Measurements from ENCODE around the gene CYSTM1.

The CYSTM1 gene

DNA sequence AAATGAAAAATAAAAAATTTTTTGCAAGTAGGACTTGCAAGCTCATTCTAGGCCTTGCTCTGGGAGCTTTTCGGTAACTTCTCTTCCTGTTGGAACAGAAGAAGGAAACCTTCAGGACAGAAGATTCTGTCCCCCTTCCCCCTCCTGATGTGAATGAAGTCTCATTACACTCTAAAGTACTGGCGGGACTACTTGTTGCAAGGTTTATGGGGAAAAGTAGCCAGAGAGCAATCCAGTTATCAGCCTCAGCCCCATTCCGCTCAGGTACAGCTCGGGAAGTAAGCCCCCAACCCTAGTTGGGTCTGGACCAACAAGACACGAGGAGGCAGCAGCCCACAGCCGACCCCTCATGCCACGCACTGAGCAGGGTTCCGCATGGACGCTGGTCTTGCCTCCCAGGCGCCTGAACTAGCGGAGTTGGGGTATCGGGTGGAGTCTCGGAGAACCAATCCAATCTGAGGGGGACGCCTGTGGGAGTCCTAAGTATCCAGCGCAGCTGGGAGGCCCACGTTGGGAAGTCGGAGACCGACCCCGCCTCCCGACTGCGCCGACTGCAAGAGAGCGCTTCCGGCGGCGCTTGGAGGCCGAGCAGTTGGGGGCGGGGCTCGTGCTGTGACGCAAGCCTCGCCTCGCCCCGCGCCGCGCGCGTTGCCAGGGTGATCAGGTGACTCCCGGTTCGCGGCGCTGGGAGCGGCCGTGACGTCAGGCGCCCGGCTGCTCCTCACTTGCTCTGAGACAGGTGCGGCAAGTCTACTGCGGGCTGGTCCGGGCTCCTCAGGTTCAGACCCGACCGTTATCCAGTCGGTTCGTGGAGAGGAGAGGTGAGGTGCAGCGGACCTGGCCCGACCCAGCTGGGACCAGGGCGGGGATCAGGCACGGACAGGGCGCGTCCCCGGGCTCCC lies at the start of gene CYSTM1:
Gene CYSTM1, plus strand, starts transcription at position 724 of the 902 bp plus-strand sequence. CDS start 19,278 bp downstream, outside the sequence.
- peak; percentile 90 for DNase-seq

- DNase-seq, result no peak
Measured at GRCh38 chr5:140125637-140126036, 49.4 kb upstream of the CYSTM1 start, which contains the start of gene IGIP. IGIP (plus strand) TSS chr5:140125937; CDS start chr5:140128477, 2,540 bp downstream.

DNA sequence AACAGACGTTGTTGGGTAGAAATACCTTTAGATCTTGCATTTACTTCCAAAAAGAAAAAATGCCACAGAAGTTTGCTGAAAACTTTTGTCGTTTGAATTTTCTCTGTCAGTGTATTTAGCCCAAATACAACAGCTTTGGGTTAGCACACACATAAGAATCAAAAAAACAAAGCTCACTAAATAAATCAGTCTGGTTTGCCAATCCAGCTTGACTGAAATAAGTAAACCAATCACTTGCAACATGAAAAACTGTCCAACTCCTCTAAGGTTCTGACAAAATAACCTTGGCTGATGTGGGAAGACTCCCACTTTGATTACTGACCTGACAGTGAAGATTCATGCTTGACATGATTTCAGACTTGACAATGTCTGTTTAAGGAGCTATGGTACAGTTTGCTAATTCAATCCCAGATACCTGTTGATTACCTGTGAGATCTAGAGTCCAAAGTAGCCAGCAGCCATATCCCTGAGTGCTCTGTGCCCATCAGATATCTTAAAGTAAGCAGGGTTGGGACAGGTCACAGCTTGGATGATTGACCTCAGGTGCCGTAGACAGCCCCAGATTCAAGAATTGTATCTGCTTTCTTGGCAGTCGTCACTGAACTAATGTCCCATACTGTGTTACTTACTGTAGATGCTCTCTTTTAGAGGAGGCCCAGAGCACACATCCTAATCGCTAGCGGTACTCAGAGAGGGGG lies 48.5 kb upstream of the CYSTM1 start:
- DNase-seq, result no peak

- no peak for DNase-seq
Measured at GRCh38 chr5:140128376-140128775, 46.6 kb upstream of the CYSTM1 start.

- no peak for DNase-seq
Measured at GRCh38 chr5:140130949-140131733, 43.8 kb upstream of the CYSTM1 start.

- no peak for DNase-seq
Measured at GRCh38 chr5:140131967-140132409, 43.0 kb upstream of the CYSTM1 start.

DNA sequence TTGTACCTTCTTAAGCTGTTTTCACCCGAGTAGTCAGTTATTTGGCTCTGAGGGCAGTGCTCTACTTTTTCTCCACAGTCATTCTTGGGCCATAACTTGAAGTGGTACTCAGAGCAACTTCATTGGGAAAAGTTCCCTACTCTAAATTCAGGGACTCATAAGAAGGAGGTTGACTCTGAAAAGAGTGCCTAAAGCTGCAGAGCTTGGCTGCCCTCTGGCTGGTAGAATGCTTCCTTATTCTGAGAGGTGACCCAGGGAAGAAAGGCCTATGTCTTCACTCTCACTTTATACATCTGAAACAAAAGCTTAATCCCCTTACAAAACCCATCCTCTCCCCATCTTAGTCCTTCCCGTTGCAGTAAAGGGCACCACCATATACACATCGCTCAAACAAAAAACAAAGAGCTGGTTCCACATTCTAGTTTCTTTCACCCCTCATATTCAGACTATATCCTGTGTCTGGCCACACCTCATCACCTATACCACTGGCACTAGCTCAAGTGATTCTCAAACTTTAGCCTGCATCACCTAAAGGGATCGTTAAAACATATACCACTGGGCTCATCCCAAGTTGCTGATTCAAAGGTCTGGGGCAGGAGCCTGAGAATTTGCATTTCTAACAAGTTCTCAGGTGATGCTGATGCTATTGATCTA lies 41.3 kb upstream of the CYSTM1 start:
- no peak for DNase-seq

- DNase-seq, result no peak
Measured at GRCh38 chr5:140134277-140134935, 40.6 kb upstream of the CYSTM1 start.

- no peak for DNase-seq
Measured at GRCh38 chr5:140135127-140135526, 39.9 kb upstream of the CYSTM1 start.

DNA sequence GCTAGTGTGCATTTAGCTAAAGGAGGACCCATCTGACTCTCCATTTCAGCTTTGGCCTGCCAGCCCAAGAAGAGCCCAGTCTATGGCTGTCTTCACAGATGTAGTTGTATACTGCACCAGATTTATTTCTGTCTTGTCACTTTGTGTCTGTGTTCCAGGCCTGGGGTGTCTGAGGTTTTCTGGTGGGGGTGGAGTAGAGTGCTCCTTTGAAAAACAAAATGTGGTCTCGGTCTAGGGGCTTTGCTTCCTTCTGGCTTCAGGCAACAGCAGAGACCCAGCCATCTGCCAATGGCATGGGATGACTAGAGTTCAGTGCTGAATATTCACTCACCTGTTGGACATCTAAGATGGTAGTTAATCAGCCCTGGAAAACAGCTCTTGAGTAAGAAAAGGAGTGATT lies 38.4 kb upstream of the CYSTM1 start:
- no peak for DNase-seq

DNA sequence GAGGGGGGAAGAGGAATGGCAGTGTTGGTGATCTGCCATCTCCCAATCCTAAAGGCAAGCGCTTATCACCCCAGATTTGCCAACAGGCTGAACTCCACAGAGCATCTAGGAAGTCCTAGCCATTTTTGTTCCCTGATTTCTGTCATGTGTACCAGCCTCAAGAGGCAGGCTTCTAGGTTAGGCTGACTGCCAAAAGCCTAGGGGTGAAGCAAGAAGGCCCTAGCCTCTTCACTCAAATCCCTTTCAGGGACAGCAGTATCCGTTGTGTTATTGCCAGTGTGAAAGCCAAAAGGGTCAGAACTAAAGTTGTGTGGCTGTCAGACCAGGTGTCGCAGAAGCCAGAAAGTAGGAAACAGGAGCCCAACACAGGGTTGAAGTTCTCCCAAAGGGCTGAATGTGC lies 34.6 kb upstream of the CYSTM1 start:
- no peak for DNase-seq

DNA sequence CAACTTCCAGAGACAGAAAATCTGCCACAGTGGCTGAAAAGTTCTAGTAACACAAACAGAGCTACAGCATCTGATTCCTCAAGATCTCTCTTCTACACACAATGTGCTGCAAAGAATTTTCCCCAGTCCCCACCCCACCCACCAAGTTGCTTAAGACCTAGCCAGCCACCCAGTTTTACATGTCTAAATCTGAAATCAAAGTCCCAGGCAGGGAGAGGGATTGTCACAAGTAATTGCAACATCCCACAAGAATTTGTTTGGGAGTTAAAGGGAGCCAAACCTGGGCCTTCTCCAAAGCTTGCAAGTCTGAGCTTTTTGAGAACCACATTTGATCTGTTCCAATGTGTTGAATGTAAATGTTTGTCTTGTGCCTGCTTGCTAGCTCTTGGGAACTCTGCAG lies 33.7 kb upstream of the CYSTM1 start:
- no peak for DNase-seq

DNA sequence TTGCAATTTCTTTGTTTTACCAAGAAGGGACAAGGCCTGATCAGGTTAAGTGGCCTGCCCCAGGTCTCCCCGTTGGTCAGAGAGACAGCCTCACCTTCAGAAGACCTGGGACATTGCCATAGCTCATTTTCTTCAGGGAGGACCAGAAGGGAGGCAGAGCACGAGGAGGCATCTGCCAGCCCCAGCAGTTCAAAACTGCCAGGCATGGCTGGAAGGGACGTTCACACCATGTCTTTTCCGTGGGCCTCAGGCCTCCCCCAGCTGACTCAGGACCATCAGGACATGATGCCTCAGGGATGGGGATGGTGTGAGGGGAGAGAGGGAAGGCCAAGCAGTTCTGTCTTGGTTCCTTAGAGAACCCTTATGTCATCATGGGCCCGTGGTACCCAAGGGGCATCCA lies 32.7 kb upstream of the CYSTM1 start:
- DNase-seq, result no peak

- DNase-seq, result no peak
Measured at GRCh38 chr5:140142856-140143255, 32.1 kb upstream of the CYSTM1 start.

- DNase-seq, result no peak
Measured at GRCh38 chr5:140143521-140144258, 31.3 kb upstream of the CYSTM1 start.

GRCh38 chr5:140145256-140145655 lies 29.7 kb upstream of the CYSTM1 start:
- no peak for DNase-seq

DNA sequence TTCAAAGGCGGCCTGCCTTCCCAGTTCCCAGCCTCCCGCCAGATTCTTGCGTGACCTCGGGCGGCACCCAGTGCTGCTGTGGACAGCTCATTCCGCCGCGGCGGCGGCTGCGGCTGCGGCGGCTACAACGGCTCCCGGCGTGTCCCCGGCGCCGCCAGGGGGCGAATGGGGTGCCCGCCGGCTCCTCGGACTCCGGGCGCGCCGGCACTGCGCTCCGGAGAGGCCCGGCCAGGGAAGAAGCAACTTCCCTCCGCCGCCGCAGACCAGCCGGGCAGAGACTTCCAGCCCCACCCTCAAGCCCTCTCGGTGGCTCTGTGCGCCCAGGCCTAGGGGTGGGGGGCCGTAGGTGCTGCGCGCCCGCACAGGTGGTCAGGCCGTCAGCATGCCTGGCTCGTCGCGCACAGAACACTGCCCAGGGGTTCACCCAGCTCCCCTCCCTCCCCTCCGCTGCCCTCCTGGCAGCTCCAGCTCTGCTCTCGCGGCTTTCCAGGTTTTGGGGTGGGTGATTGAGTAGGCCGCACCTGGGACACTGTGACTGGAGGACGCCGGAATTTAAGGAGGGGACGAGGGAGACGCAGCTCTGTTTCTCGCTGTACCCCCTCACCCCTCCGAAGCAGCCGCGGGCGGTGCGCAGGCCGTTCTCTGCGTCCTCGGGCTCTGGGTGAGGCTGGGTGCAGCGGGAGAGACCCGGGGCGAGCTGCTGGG lies 29.0 kb upstream of the CYSTM1 start:
- DNase-seq, result peak; percentile 54

GRCh38 chr5:140146523-140146842 lies 28.5 kb upstream of the CYSTM1 start:
- no peak for DNase-seq

- DNase-seq, result no peak
Measured at GRCh38 chr5:140147460-140147859, 27.5 kb upstream of the CYSTM1 start.

DNA sequence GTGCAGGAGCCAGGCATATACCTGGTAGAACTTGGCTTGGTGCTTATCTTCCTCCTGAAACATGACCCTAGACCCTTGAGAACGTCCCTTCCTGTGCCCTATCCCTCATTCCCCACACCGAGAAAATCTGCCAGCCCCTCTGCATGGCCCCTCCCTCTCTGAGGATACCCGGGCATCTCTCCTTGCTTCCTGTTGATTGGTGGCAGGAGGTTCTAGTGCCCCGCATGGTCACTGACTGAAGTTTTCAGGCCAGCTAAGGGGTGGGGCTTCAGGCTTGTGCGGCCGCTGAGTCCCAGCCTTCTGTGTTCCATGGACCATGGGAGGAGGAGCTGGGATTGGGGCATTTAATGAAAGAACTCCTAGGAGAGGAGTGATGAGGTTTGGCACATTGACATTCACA lies 26.5 kb upstream of the CYSTM1 start:
- no peak for DNase-seq

GRCh38 chr5:140150201-140150600 lies 24.8 kb upstream of the CYSTM1 start:
- DNase-seq, result no peak
